ENCODE results near the gene LEF1.

LEF1 gene

GRCh38 chr4:108003982-108004515, 164.7 kb downstream of the LEF1 start:
- H3K27ac Mint-ChIP-seq: peak overlapping the region; percentile 11
- H3K27me3 Mint-ChIP-seq: no peaks in the 10 kb centered on the region
- H3K9me3 Mint-ChIP-seq: no peaks in the 10 kb centered on the region
- H3K36me3 Mint-ChIP-seq: peaks cover 16% of the 10 kb centered on the region
- peaks cover 14% of the 10 kb centered on the region for H3K4me1 Mint-ChIP-seq
- ATAC-seq (ENCODE audit: low read depth): no peak
- DNase-seq (ENCODE audit: low spot score in 2 of 2): no peak
- H3K4me3 Mint-ChIP-seq: no peak overlapping the region

GRCh38 chr4:108001540-108002135, 167.1 kb downstream of the LEF1 start:
- no peak overlapping the region for H3K27ac Mint-ChIP-seq
- DNase-seq (ENCODE audit: low spot score in 2 of 2) (no peak), ATAC-seq (ENCODE audit: low read depth) (no peak)
- no peaks in the 10 kb centered on the region for H3K9me3 Mint-ChIP-seq
- no peak overlapping the region for H3K4me3 Mint-ChIP-seq
- H3K36me3 Mint-ChIP-seq: peaks cover 23% of the 10 kb centered on the region
- no peaks in the 10 kb centered on the region for H3K27me3 Mint-ChIP-seq
- peaks cover 18% of the 10 kb centered on the region for H3K4me1 Mint-ChIP-seq

GRCh38 chr4:107999932-108000539, 168.7 kb downstream of the LEF1 start:
- ATAC-seq (ENCODE audit: low read depth) (no peak), DNase-seq (ENCODE audit: low spot score in 2 of 2) (no peak)
- H3K27ac Mint-ChIP-seq: no peak overlapping the region
- H3K27me3 Mint-ChIP-seq: no peaks in the 10 kb centered on the region
- H3K4me1 Mint-ChIP-seq: peaks cover 18% of the 10 kb centered on the region
- no peak overlapping the region for H3K4me3 Mint-ChIP-seq
- no peaks in the 10 kb centered on the region for H3K9me3 Mint-ChIP-seq
- peaks cover 28% of the 10 kb centered on the region for H3K36me3 Mint-ChIP-seq

- Mint-ChIP-seq H3K27ac (no peak overlapping the region), H3K4me1 (peaks cover 31% of the 10 kb centered on the region), H3K36me3 (peaks cover 25% of the 10 kb centered on the region), H3K4me3 (no peak overlapping the region), H3K9me3 (no peaks in the 10 kb centered on the region), H3K27me3 (no peaks in the 10 kb centered on the region)
- DNase-seq (ENCODE audit: low spot score in 2 of 2): no peak
- no peak for ATAC-seq (ENCODE audit: low read depth)
These were observed 170.9 kb downstream of the LEF1 start for GRCh38 chr4:107997794-107998193.

All from memory B cell (primary cell).